ENCODE results near the gene FDXACB1. TPM values are rescaled to one million over a fixed set of nuclear protein-coding genes. Genes with fewer than 3 reads are reported as not detected.

The FDXACB1 gene
- total RNA-seq = 1 to 10 TPM; 4.7 to 7.1 TPM

- DNase-seq (peak; percentile 97), ATAC-seq (peak; percentile 92)
- peak within 1 kb of the TSS; percentile 85 for H3K4me3 Mint-ChIP-seq
- H3K36me3 Mint-ChIP-seq = peaks cover 3% of the 10 kb centered on the region
- no peaks in the 10 kb centered on the region for H3K27me3 Mint-ChIP-seq
- peak within 1 kb of the TSS; percentile 97 for H3K27ac Mint-ChIP-seq
- CTCF ChIA-PET = interaction anchor here (0.8 to 3.3 kb wide), 7 partner anchors 10 to 209 kb away, joined by 3 to 7 read pairs (median 4); no protein-coding TSS in a partner anchor
- peaks cover 20% of the 10 kb centered on the region for H3K4me1 Mint-ChIP-seq
- H3K9me3 Mint-ChIP-seq (ENCODE audit: low read depth) = no peaks in the 10 kb centered on the region
Observed at GRCh38 chr11:111878849-111879636, at the start of gene FDXACB1, which contains the start of gene CFAP68. Gene FDXACB1 (minus strand): TSS chr11:111879165. CDS start chr11:111879132, 33 bp downstream. Gene CFAP68 (plus strand): TSS chr11:111879541. CDS start chr11:111879561, 20 bp downstream.

DNA sequence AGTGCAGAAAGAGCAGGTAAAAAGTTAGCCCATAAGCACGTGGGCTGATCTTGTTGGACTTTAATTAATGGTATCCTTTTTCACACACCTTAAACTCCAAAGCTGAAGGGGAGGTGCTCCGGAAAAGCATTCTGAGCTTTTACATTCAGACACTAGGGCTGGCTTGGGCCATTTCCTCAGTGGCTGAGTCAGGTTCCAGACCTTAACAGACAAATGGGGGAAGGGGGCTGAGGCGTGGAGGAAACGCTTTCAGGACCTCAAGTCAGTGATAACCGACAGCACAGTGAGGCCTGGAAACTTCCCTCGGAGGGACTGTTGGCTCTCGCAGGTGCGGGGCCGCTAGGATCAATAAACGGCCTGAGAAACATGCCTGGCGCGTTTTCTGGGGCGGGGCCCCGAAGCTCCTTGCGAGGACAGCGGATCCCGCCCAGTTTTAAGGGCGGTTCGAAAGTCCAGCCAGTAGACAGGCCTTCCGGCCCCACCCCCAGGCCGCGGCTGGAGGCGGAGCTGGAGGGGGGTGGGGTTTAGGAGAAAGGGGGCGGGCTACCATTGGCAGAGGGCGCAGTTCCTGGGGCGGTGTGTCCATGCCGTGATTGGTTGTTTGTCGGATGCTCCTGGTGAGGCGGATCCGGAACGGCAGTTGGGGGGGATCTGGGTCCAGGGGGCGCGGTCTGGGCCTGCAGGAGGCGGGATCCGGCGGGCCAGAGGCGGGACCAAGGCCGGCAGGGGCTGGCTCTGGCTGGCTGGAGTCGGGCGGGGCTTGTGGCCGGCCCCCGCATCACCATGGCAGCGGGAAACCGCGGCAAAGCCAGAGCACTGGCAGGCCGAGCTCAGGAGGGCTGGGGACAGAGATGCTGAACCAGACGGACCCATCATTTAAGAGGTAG, 47.8 kb upstream of the FDXACB1 start:
- Mint-ChIP-seq H3K9me3 (ENCODE audit: low read depth) (no peaks in the 10 kb centered on the region), H3K4me3 (peak overlapping the region; percentile 81), H3K36me3 (no peaks in the 10 kb centered on the region), H3K4me1 (peaks cover 23% of the 10 kb centered on the region), H3K27me3 (peaks cover 4% of the 10 kb centered on the region), H3K27ac (peak overlapping the region; percentile 89)
- ATAC-seq = peak; percentile 94
- CTCF ChIA-PET = interaction anchor here (0.8 to 3.6 kb wide), 13 partner anchors 9 to 481 kb away, joined by 3 to 21 read pairs (median 7); partner anchors contain the start of gene ALG9
- peak; percentile 97 for DNase-seq

GRCh38 chr11:111925953-111926352, 47.0 kb upstream of the FDXACB1 start:
- no peaks in the 10 kb centered on the region for H3K9me3 Mint-ChIP-seq (ENCODE audit: low read depth)
- DNase-seq (no peak), ATAC-seq (no peak)
- H3K27ac Mint-ChIP-seq = peak overlapping the region; percentile 44
- H3K36me3 Mint-ChIP-seq = no peaks in the 10 kb centered on the region
- peaks cover 10% of the 10 kb centered on the region for H3K27me3 Mint-ChIP-seq
- H3K4me3 Mint-ChIP-seq = peak overlapping the region; percentile 81
- CTCF ChIA-PET = interaction anchor here (1.1 to 3.6 kb wide), 6 partner anchors 10 to 60 kb away, joined by 3 to 21 read pairs (median 11); partner anchors contain the start of gene ALG9
- peaks cover 21% of the 10 kb centered on the region for H3K4me1 Mint-ChIP-seq

- CTCF ChIA-PET = no interaction called here
- no peaks in the 10 kb centered on the region for H3K36me3 Mint-ChIP-seq
- no peak overlapping the region for H3K4me3 Mint-ChIP-seq
- no peak for DNase-seq
- no peak for ATAC-seq
- H3K27me3 Mint-ChIP-seq = peaks cover 12% of the 10 kb centered on the region
- H3K9me3 Mint-ChIP-seq (ENCODE audit: low read depth) = no peaks in the 10 kb centered on the region
- H3K27ac Mint-ChIP-seq = no peak overlapping the region
- peaks cover 21% of the 10 kb centered on the region for H3K4me1 Mint-ChIP-seq
Observed at GRCh38 chr11:111923951-111924350, 45.0 kb upstream of the FDXACB1 start.

DNA sequence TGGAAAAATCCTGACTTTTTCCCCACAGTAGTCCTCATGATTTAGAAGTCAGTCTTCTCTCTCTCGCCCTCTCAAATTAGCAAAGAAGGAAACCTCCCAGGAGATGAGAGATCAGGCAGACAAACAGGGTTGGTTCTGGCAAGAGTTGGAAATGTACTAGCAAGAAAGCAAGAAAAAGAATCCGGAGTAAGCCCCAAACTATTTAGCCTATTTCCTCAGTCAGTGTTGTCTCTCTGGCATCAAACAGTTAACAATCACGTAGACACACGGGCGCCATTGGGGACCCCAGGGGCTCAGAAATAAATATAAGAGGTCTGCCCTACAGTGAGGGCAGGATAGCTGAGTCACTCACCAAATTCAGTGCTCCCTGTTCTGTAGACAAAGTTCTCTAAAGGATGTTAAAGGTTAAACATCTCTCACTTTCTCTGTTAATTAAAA, 44.4 kb upstream of the FDXACB1 start:
- H3K27ac Mint-ChIP-seq = no peak overlapping the region
- H3K4me3 Mint-ChIP-seq = no peak overlapping the region
- H3K9me3 Mint-ChIP-seq (ENCODE audit: low read depth) = no peaks in the 10 kb centered on the region
- no peaks in the 10 kb centered on the region for H3K36me3 Mint-ChIP-seq
- H3K4me1 Mint-ChIP-seq = peaks cover 21% of the 10 kb centered on the region
- CTCF ChIA-PET = no interaction called here
- no peak for DNase-seq
- no peak for ATAC-seq
- H3K27me3 Mint-ChIP-seq = peaks cover 12% of the 10 kb centered on the region

DNA sequence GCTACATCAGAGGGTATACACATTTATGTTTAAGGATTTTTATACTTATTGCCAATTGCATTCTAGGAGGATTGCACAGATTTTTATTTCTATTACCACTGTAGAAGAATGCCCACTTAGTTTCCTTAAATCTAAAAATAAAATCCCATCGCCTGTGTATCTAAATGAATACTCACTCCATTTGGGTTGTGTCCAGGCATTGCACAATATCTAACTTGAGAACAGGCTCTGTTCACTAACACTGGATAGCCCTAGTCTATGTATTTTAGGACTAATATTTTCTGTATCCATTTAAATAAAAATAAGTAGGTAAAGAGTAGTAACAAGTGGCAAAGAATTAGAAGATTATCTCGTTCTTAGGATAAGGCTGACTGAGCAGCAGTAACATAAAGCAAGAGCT, 43.8 kb upstream of the FDXACB1 start:
- H3K4me3 Mint-ChIP-seq = no peak overlapping the region
- CTCF ChIA-PET = no interaction called here
- H3K9me3 Mint-ChIP-seq (ENCODE audit: low read depth) = no peaks in the 10 kb centered on the region

DNA sequence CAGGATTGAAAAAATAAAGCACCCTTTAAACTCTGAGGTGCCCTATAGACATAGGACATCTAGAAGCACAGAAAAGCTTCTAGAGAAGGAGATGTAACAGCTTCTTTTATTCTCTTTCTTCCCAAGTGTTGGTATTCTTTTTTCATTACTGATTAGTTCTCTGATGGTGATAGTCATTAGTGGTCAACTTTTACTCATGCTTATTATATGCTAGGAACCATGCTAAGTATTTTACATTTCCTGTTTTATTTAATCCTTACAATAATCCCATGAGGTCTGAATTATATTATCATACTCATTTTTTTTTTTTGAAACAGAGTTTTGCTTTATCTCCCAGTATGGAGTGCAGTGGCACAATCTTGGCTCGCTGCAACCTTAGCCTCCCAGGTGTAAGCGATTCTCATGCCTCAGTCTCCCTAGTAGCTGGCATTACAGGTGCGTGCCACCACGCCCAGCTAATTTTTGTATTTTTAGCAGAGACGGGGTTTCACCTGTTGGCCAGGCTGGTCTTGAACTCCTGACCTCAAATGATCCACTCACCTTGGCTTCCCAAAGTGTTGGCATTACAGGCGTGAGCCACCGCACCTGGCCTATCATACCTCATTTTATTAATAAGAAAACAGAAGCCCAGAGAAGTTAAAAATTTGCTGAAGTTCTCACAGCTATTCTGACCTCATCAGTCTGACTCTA, 42.7 kb upstream of the FDXACB1 start:
- H3K9me3 Mint-ChIP-seq (ENCODE audit: low read depth) = no peaks in the 10 kb centered on the region
- no peak overlapping the region for H3K27ac Mint-ChIP-seq
- CTCF ChIA-PET = no interaction called here
- H3K36me3 Mint-ChIP-seq = no peaks in the 10 kb centered on the region
- peaks cover 13% of the 10 kb centered on the region for H3K4me1 Mint-ChIP-seq
- no peak for ATAC-seq
- no peak overlapping the region for H3K4me3 Mint-ChIP-seq
- DNase-seq = no peak
- peaks cover 18% of the 10 kb centered on the region for H3K27me3 Mint-ChIP-seq

More for the DNA sequence above, 43.8 kb upstream of the FDXACB1 start:
- Mint-ChIP-seq H3K36me3 (no peaks in the 10 kb centered on the region), H3K4me1 (peaks cover 19% of the 10 kb centered on the region), H3K27me3 (peaks cover 12% of the 10 kb centered on the region), H3K27ac (no peak overlapping the region)
- DNase-seq = no peak
- no peak for ATAC-seq

DNA sequence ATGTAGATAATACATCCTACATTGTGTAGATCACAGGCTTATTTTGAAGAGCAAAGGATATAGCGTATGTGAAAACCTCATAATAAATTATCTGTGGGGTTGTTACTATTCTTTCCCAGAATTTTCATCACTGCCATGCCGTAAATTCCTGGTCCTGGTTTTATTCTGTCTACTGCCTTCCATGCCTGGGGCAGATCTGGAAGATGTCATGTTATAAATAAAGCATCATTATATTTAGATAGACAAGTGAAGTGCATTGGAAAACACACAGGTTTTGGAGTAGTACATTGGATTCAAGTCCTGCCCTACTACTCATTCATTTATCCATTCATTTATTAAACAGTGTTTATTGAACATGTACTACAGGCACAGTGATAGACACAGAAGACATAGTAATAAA, 41.9 kb upstream of the FDXACB1 start:
- no peak overlapping the region for H3K27ac Mint-ChIP-seq
- CTCF ChIA-PET = no interaction called here
- ATAC-seq (no peak), DNase-seq (no peak)
- H3K4me1 Mint-ChIP-seq = peaks cover 6% of the 10 kb centered on the region
- H3K9me3 Mint-ChIP-seq (ENCODE audit: low read depth) = no peaks in the 10 kb centered on the region
- no peak overlapping the region for H3K4me3 Mint-ChIP-seq
- H3K27me3 Mint-ChIP-seq = peaks cover 26% of the 10 kb centered on the region
- no peaks in the 10 kb centered on the region for H3K36me3 Mint-ChIP-seq

- Mint-ChIP-seq H3K27me3 (peaks cover 44% of the 10 kb centered on the region), H3K36me3 (no peaks in the 10 kb centered on the region), H3K4me1 (no peaks in the 10 kb centered on the region), H3K4me3 (no peak within 1 kb of the TSS), H3K27ac (no peak within 1 kb of the TSS), H3K9me3 (ENCODE audit: low read depth) (no peaks in the 10 kb centered on the region)
- DNase-seq = no peak
- CTCF ChIA-PET = interaction anchor here (1.5 kb wide), 1 partner anchor 8 kb away, joined by 7 read pairs; no protein-coding TSS in a partner anchor
- no peak for ATAC-seq
Observed at GRCh38 chr11:111918390-111919256, 39.7 kb upstream of the FDXACB1 start, which contains the start of gene C11orf52. Gene C11orf52 (plus strand): TSS chr11:111918913. CDS start chr11:111918973, 60 bp downstream.

GRCh38 chr11:111917788-111918187, 38.8 kb upstream of the FDXACB1 start:
- Mint-ChIP-seq H3K36me3 (no peaks in the 10 kb centered on the region), H3K4me1 (no peaks in the 10 kb centered on the region), H3K9me3 (ENCODE audit: low read depth) (no peaks in the 10 kb centered on the region), H3K4me3 (no peak overlapping the region), H3K27ac (no peak overlapping the region), H3K27me3 (peaks cover 48% of the 10 kb centered on the region)
- no peak for DNase-seq
- no peak for ATAC-seq
- CTCF ChIA-PET = interaction anchor here (1.5 kb wide), 1 partner anchor 9 kb away, joined by 7 read pairs; no protein-coding TSS in a partner anchor

DNA sequence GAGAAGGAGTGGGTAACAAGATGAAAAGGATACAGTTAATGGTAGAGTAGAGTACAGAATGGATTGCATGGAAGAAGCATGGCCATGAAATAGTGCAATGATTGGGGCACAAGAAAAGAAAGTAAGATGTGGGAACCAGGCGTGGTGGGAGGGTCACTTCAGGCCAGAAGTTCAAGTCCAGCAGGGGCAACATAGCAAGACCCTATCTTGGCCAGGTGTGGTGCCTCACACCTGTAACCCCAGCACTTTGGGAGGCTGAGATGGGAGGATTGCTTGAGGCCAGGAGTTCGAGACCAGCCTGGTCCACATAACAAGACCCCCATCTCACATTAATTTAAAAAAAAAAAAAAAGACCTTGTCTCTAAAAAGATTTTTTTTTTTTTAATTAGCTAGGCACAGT, 38.3 kb upstream of the FDXACB1 start:
- Mint-ChIP-seq H3K4me3 (no peak overlapping the region), H3K36me3 (no peaks in the 10 kb centered on the region), H3K27me3 (peaks cover 49% of the 10 kb centered on the region), H3K27ac (no peak overlapping the region), H3K9me3 (ENCODE audit: low read depth) (no peaks in the 10 kb centered on the region), H3K4me1 (no peaks in the 10 kb centered on the region)
- CTCF ChIA-PET = interaction anchor here (1.5 kb wide), 1 partner anchor 10 kb away, joined by 7 read pairs; no protein-coding TSS in a partner anchor
- DNase-seq (no peak), ATAC-seq (no peak)

DNA sequence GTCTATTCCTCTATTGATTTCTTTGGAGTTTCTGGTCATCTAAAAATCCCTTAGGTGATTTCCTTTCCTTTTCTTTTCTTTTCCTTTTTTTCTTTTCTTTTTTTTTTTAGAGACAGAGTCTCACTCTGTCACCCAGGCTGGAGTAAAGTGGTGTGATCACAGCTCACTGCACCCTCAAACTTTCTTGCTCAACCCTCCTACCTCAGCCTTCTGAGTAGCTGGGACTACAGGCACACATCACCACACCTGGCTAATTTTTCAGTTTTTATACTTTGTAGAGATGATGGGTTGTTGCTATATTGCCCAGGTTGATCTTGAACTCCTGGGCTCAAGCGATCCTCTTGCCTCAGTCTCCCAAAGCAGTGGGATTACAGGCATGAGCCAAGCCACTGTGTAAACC, 37.8 kb upstream of the FDXACB1 start:
- DNase-seq (no peak), ATAC-seq (no peak)
- CTCF ChIA-PET = interaction anchor here (1.5 kb wide), 1 partner anchor 10 kb away, joined by 7 read pairs; no protein-coding TSS in a partner anchor
- peaks cover 54% of the 10 kb centered on the region for H3K27me3 Mint-ChIP-seq
- no peak overlapping the region for H3K4me3 Mint-ChIP-seq
- H3K36me3 Mint-ChIP-seq = no peaks in the 10 kb centered on the region
- no peaks in the 10 kb centered on the region for H3K4me1 Mint-ChIP-seq
- no peak overlapping the region for H3K27ac Mint-ChIP-seq
- H3K9me3 Mint-ChIP-seq (ENCODE audit: low read depth) = no peaks in the 10 kb centered on the region
